HEK293 (cell line): ENCODE measurements around the gene TMEM120A.

Experiments
- CTCF ChIA-PET: fragments of 350-600 bp; formaldehyde crosslinking; extraction: SDS; loops from one replicate; lab custom pipeline; 2021; ENCODE audit warnings: antibody characterized with exemption; lab: Yijun Ruan, JAX
- POLR2A ChIA-PET: fragments of 300-600 bp; formaldehyde crosslinking; extraction: SDS; loops from one replicate; lab custom pipeline; 2020; ENCODE audit warnings: antibody characterized with exemption, inconsistent platforms; lab: Yijun Ruan, JAX
- H3K27ac ChIP-seq: fragments of 200-500 bp; sonication (Bioruptor generic); 2 replicates; pipeline ENCODE4 v1.5.1; 2014; ENCODE audit warnings: low read depth, low read length, control low read depth, inconsistent platforms; ENCODE audit errors: extremely low read depth
- H3K36me3 ChIP-seq, 2 experiments: fragments of 200-500 bp in 1 of 2; sonication (Bioruptor generic) in 1 of 2; 1 replicate in 1 of 2; 2 replicates in 1 of 2; pipeline ENCODE4 v1.5.1; 2014 to 2017; ENCODE audit warnings: inconsistent platforms in 2 of 2, low read length in 2 of 2; ENCODE audit not compliant: control insufficient read depth in 2 of 2, insufficient read depth in 1 of 2
- H3K4me1 ChIP-seq: fragments of 200-500 bp; sonication (Bioruptor generic); 2 replicates; pipeline ENCODE4 v1.5.1; 2014; ENCODE audit warnings: mild to moderate bottlenecking, low read length, inconsistent platforms; ENCODE audit not compliant: control insufficient read depth, insufficient read depth
- H3K4me3 ChIP-seq: 2 replicates; pipeline ENCODE4 v1.5.1; 2011; ENCODE audit warnings: low read depth, mild to moderate bottlenecking, control low read depth, low read length, moderate library complexity
- H3K9me3 ChIP-seq: fragments of 200-500 bp; sonication (Bioruptor generic); 2 replicates; pipeline ENCODE4 v1.5.1; 2014; ENCODE audit warnings: low read depth, low read length, inconsistent platforms; ENCODE audit not compliant: control insufficient read depth, insufficient read depth
- AEBP2 ChIP-seq: fragments of 450-650 bp; formaldehyde crosslinking; IDR thresholded peaks from 2 replicates; pipeline ENCODE4 v1.5.1; 2016; ENCODE audit warnings: missing biosample characterization, missing genetic modification characterization, borderline replicate concordance
- GLIS1 ChIP-seq: fragments of 450-650 bp; formaldehyde crosslinking; IDR thresholded peaks from 2 replicates; pipeline ENCODE4 v1.5.1; 2016; ENCODE audit warnings: missing biosample characterization, missing genetic modification characterization
- INSM2 ChIP-seq: fragments of 450-650 bp; formaldehyde crosslinking; IDR thresholded peaks from 2 replicates; pipeline ENCODE4 v1.5.1; 2016; ENCODE audit warnings: missing biosample characterization, missing genetic modification characterization
- KLF10 ChIP-seq: fragments of 450-650 bp; IDR thresholded peaks from 2 replicates; pipeline ENCODE4 v1.5.1; 2018; ENCODE audit warnings: missing biosample characterization, mild to moderate bottlenecking, missing genetic modification characterization
- KLF9 ChIP-seq: fragments of 450-650 bp; formaldehyde crosslinking; IDR thresholded peaks from 2 replicates; pipeline ENCODE4 v1.5.1; 2016; ENCODE audit warnings: missing biosample characterization, missing genetic modification characterization, low read depth
- OSR2 ChIP-seq: fragments of 450-650 bp; formaldehyde crosslinking; IDR thresholded peaks from 2 replicates; pipeline ENCODE4 v1.5.1; 2016; ENCODE audit warnings: missing biosample characterization, missing genetic modification characterization
- SP7 ChIP-seq: fragments of 450-650 bp; formaldehyde crosslinking; IDR thresholded peaks from 2 replicates; pipeline ENCODE4 v1.5.1; 2016; ENCODE audit warnings: missing biosample characterization, missing genetic modification characterization
- ZBTB11 ChIP-seq: fragments of 450-650 bp; formaldehyde crosslinking; conservative IDR thresholded peaks from 2 replicates; pipeline ENCODE4 v1.5.1; 2016; ENCODE audit warnings: low read depth, missing biosample characterization, missing genetic modification characterization
- ZFHX2 ChIP-seq: fragments of 450-650 bp; formaldehyde crosslinking; conservative IDR thresholded peaks from 2 replicates; pipeline ENCODE4 v1.5.1; 2016; ENCODE audit warnings: missing biosample characterization, missing genetic modification characterization
- ZNF121 ChIP-seq: fragments of 450-650 bp; formaldehyde crosslinking; IDR thresholded peaks from 2 replicates; pipeline ENCODE4 v1.5.1; 2016; ENCODE audit warnings: missing biosample characterization, missing genetic modification characterization
- ZNF132 ChIP-seq: fragments of 450-650 bp; formaldehyde crosslinking; IDR thresholded peaks from 2 replicates; pipeline ENCODE4 v1.5.1; 2017; ENCODE audit warnings: missing biosample characterization, missing genetic modification characterization, borderline replicate concordance
- ZNF16 ChIP-seq: fragments of 450-650 bp; formaldehyde crosslinking; IDR thresholded peaks from 2 replicates; pipeline ENCODE4 v1.5.1; 2016; ENCODE audit warnings: low read depth, missing biosample characterization, missing genetic modification characterization
- ZNF221 ChIP-seq: fragments of 450-650 bp; formaldehyde crosslinking; IDR thresholded peaks from 2 replicates; pipeline ENCODE4 v1.5.1; 2017; ENCODE audit warnings: missing biosample characterization, missing genetic modification characterization, borderline replicate concordance
- ZNF280C ChIP-seq: fragments of 450-650 bp; formaldehyde crosslinking; IDR thresholded peaks from 2 replicates; pipeline ENCODE4 v1.5.1; 2016; ENCODE audit warnings: missing biosample characterization, missing genetic modification characterization
- ZNF302 ChIP-seq: fragments of 450-650 bp; formaldehyde crosslinking; IDR thresholded peaks from 2 replicates; pipeline ENCODE4 v1.5.1; 2016; ENCODE audit warnings: missing biosample characterization, missing genetic modification characterization, low read depth
- ZNF571 ChIP-seq: fragments of 450-650 bp; formaldehyde crosslinking; IDR thresholded peaks from 2 replicates; pipeline ENCODE4 v1.5.0; 2017; ENCODE audit warnings: missing biosample characterization, missing genetic modification characterization

TMEM120A gene

GRCh38 chr7:76037310-76037709 is 42.9 kb upstream of the TMEM120A start:
- TF ChIP-seq ZFHX2 (tag by site-specific recombination) (no peak), INSM2 (tag by site-specific recombination) (no peak), ZBTB11 (tag by site-specific recombination) (no peak), KLF10 (tag by site-specific recombination) (no peak), SP7 (tag by site-specific recombination) (no peak), AEBP2 (no peak), OSR2 (no peak), ZNF16 (no peak), ZNF132 (tag by site-specific recombination) (no peak), KLF9 (no peak), ZNF302 (tag by site-specific recombination) (no peak), GLIS1 (no peak), ZNF280C (tag by site-specific recombination) (no peak)
- ChIA-PET POLR2A (interaction anchor here (1.2 kb wide), 1 partner anchor 11 kb away, joined by 3 read pairs; the partner anchor contains the start of genes MDH2 and STYXL1), CTCF (interaction anchor here (1.0 to 1.9 kb wide), 3 partner anchors 17 to 170 kb away, joined by 4 to 6 read pairs (median 4); no protein-coding TSS in a partner anchor)
- Histone ChIP-seq H3K9me3 (no peaks in the 10 kb centered on the region), H3K4me3 (no peak overlapping the region), H3K27ac (no peak overlapping the region), H3K36me3 (peaks cover 0 to 6% of the 10 kb centered on the region in 2 experiments; a peak in 2 of 3 replicates), H3K4me1 (no peaks in the 10 kb centered on the region)

GRCh38 chr7:76031964-76032363 is 37.6 kb upstream of the TMEM120A start:
- no peak for TF ChIP-seq ZNF571 (tag by site-specific recombination)
- no peak for TF ChIP-seq ZNF221 (tag by site-specific recombination)
- TF ChIP-seq ZNF121, result peak; percentile 48; the same call in 1 of the 2 replicates
- H3K4me3 ChIP-seq, result no peak overlapping the region
- no peak overlapping the region for H3K27ac ChIP-seq
- no peaks in the 10 kb centered on the region for H3K9me3 ChIP-seq
- POLR2A ChIA-PET, result interaction anchor here (0.6 kb wide), 1 partner anchor 13 kb away, joined by 4 read pairs; no protein-coding TSS in a partner anchor
- peaks cover 0 to 5% of the 10 kb centered on the region in 2 experiments; a peak in 2 of 3 replicates for H3K36me3 ChIP-seq
- CTCF ChIA-PET, result interaction anchor here (0.6 to 0.7 kb wide), 2 partner anchors 12 to 68 kb away, joined by 3 to 4 read pairs; no protein-coding TSS in a partner anchor
- no peaks in the 10 kb centered on the region for H3K4me1 ChIP-seq
